LoVo (cell line): ENCODE measurements around the gene S100A6.

Experiments
- DNase-seq: peaks from one replicate; pipeline ENCODE4 v3.0.0-alpha.2; 2016; ENCODE audit warnings: low spot score

S100A6 gene

GRCh38 chr1:153545067-153546055 lies 9.6 kb upstream of the S100A6 start, which contains the start of gene S100A4:
TSS of gene S100A4 (minus strand) at chr1:153545806. CDS start at chr1:153544794, 1,012 bp downstream.
- peak; percentile 95 for DNase-seq

- no peak for DNase-seq
Measured at GRCh38 chr1:153544453-153545066, 8.8 kb upstream of the S100A6 start.

DNA sequence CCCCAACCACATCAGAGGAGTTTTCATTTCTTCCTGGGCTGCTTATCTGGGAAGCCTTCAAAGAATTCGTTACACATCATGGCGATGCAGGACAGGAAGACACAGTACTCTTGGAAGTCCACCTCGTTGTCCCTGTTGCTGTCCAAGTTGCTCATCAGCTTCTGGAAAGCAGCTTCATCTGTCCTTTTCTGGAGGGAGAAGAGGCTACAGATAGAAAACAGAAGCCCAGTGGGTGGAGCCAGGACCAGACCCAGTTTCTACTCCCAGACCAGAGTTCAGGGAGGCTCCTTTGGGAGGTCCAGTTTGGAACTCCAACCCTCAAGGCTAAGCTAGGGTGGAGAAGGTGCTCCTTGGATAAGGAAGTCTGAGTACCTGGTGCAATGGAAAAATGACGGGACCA lies 7.9 kb upstream of the S100A6 start:
- DNase-seq: no peak

DNA sequence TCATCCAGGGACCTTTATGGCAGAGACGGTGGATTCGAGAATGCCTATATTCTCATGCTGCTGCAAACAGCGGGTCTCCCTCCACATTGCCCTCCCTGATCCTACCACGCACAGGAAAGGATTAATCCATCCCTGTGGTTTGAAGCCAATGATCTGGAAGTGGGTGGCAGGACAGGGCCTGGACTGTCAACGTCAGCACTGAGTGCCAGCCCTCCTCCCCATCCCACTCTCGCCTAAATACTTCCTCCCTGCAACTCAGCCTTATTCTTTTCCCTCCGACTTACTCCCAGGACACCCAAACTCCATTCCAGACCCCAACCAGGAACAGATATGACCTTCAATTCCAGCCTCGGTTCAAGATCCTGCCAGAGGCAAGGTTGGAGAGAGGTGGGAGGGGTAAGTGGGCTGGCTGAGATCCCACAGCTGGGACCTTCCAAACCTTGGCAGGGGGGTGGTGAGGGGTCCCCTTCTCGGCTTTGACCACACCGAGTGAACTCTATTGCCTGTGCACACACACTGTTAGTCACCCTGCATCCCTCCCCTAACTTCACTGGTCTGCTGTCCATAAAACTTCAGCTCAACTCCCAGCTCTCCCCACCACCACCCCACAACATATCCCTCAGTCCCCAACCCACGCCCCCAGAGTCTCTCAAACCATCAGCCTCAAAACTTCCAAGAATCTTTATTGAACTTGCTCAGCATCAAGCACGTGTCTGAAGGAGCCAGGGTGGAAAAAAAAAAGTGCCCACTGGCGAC lies 7.3 kb upstream of the S100A6 start:
- DNase-seq: peak; percentile 39

DNA sequence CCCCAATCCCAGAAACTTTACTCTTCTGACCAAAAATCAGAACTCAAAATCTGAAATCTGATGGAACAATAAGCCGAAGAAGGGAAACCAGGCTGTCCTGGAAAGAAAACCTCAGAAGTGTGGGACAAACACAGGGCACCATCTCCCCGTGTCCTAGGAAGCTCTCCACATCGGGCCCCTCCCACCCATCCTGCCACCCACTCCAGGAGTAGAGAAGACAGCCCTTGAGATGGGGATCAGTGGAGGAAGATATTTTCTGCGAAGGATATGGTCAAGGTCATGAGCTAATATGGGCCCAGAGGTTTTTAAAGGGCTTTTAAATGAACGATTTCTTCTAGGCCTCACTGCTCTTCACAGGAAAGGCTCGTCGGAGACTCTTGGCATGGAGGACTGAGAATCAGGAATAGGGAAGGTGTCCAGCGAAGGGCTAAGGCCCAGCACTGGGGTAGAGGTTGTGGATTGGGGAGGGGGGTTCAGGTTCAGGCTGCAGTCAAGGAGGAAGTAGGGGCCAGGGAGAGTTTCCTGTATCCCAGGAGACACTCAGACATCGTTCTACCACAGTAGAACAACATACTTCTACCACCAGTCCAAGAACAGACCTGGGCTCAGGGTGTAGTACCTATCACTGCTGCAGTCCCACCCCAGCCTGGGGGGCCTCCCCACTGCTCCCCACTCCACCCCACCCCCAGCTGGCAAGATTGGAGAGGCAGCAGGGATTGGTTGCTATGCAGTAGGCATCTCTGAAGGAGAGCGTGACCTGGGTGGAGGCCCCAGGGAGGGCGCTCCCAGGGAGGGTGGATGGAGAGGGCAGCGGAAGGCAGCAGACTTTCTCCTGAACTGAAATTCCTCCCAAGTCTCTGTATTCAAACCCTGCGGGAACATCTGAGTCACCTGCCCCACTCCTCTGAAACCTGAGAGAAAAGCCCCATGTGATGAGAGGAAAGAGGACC lies 6.1 kb upstream of the S100A6 start:
- no peak for DNase-seq

GRCh38 chr1:153540394-153541361 lies 4.9 kb upstream of the S100A6 start, which contains the start of gene S100A5:
TSS of gene S100A5 (minus strand) at chr1:153540934. CDS start at chr1:153540191, 743 bp downstream.
- DNase-seq: peak; percentile 66

GRCh38 chr1:153539395-153540093 lies 3.8 kb upstream of the S100A6 start:
- no peak for DNase-seq

- DNase-seq: peak; percentile 35
Measured at GRCh38 chr1:153538315-153538821, 2.6 kb upstream of the S100A6 start.

DNA sequence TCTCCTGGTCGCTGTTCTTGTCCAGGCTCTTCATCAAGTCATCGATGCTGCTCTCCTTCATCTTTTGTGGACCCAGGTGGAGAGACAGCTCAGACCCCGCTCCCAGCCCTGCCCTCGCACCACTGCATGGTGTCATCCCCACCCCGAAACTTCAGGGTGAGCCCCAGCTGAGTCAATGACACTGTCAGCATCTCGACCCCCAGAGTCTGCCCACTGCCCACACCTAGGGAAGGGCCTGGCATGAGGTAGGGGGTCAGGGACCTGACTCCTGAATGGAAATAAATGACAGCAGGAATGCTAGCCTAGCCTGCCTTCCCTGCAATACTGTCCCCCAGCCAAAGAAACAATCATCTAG lies 1.6 kb upstream of the S100A6 start:
- no peak for DNase-seq

DNA sequence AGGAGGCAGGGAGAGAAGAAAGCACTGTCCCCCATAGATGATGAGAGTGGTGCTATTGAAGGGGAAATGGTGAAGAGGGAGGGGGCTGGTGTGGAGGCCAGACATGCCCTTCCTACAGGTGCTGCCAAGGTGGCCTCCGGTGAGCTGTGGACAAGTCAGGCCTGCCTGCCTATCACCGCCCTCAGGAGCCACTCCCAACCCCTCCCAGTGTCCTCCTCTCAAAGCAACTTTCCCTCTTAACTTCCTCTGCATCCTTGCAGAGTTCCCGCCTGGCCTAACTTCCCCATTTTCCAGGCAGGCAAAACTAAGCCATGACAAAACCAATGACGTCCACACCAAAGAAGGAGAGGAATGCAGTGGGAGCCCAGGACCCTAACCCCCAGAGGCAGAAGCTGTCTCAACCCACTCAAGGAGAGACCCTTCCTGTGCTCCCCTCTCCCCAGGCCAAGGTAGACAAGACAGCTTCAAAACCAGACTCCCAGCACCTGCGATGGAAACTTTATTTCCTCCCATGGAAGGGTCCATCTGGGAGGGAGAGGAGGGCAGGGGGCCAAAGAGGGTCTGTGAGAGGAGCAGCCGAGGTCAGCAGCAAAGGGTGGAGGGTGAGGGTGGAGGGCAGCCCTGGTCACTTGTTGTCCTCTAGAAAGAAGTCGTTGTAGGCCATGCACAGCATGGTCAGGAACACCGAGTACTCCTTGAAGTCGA lies 1.0 kb upstream of the S100A6 start:
- peak; percentile 65 for DNase-seq

DNA sequence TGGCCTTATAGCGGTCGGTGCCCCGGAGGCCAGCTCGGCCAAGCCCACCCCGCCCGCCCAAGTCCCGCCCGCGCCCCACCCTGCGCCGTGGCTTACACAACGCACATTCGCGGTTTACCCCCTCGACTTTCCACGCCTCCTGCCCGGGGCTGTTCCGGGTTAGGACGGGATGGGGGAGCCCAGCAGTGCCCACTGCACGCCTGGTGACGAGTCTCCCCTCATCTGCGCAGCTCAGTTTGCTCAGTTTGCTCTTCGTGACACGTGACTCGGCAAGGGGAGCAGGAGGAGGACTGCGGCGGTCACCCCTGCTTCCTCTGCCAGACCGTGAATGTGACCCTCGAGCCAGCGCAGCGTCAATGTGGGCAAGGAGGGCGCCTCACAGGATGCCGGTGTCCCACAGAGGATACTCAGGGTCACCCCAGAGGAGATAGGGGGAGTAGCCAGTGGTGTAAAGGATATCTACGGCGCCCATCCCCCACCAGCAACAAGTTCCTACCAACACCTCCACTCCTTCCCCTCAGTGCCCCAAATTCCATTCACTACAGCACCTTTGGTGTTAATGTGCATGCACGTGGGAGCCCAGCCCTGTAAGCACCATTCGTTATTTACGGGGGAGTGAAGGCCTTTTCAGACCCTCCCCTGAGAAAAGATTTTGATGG lies 350 bp upstream of the S100A6 start:
- peak; percentile 94 for DNase-seq

DNA sequence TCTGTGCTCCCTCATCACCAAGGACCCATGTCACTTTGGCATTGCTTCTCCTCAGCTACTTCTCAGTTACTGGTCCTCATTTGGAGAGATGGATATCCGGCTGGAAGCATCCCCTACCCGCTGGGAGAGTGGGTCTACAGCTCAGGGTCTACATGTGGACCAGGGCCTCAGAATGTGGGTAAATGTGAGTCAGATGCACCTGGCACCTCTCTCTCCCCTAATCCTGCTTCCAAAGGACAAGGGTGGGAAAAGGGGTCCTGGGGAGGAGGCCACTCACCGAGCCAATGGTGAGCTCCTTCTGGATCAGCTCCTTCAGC lies 908 bp downstream of the S100A6 start:
- no peak for DNase-seq

- DNase-seq: no peak
Measured at GRCh38 chr1:153534226-153534924, 1.4 kb downstream of the S100A6 start.

- peak; percentile 82 for DNase-seq
Measured at GRCh38 chr1:153533689-153534201, 2.0 kb downstream of the S100A6 start.

GRCh38 chr1:153532769-153533599 lies 2.8 kb downstream of the S100A6 start:
- peak; percentile 60 for DNase-seq

GRCh38 chr1:153532181-153532580 lies 3.6 kb downstream of the S100A6 start:
- no peak for DNase-seq
